ENCODE data around the gene ATG10. TPM values are rescaled to one million over a fixed set of nuclear protein-coding genes. Genes with fewer than 3 reads are reported as not detected.
"Not testable (repeated sequence)": the region's sequence is repeated elsewhere in the genome, so short reads cannot be mapped to it uniquely, and the experiment has no call there.

Gene ATG10
- total RNA-seq, 1 donor from 2014 or later, result 8.4 TPM

GRCh38 chr5:82137205-82137604, 165.4 kb downstream of the ATG10 start:
- no peak overlapping the region for H3K4me3 ChIP-seq (ENCODE audit: low read length in 3 of 3)
- H3K9ac ChIP-seq (ENCODE audit: low read depth in 1 of 3, low read length in 3 of 3), result no peak overlapping the region
- no peaks in the 10 kb centered on the region for H3K36me3 ChIP-seq (ENCODE audit: control insufficient read depth in 3 of 3, insufficient read depth in 3 of 3, low read length in 3 of 3)
- H3K9me3 ChIP-seq (ENCODE audit: control insufficient read depth in 3 of 3, low read length in 3 of 3), result no peaks in the 10 kb centered on the region
- H3K4me1 ChIP-seq (ENCODE audit: control insufficient read depth in 3 of 3, insufficient read depth in 3 of 3, low read length in 3 of 3), result no peaks in the 10 kb centered on the region
- H3K27me3 ChIP-seq (ENCODE audit: control insufficient read depth in 3 of 3, insufficient read depth in 3 of 3, low read length in 3 of 3), result no peaks in the 10 kb centered on the region
- H3K27ac ChIP-seq (ENCODE audit: low read depth, low read length), result no peak overlapping the region

GRCh38 chr5:82139837-82140236, 168.0 kb downstream of the ATG10 start:
- not testable (repeated sequence) for H3K9me3 ChIP-seq (ENCODE audit: control insufficient read depth in 3 of 3, low read length in 3 of 3); H3K36me3 ChIP-seq (ENCODE audit: control insufficient read depth in 3 of 3, insufficient read depth in 3 of 3, low read length in 3 of 3); H3K27me3 ChIP-seq (ENCODE audit: control insufficient read depth in 3 of 3, insufficient read depth in 3 of 3, low read length in 3 of 3); H3K4me1 ChIP-seq (ENCODE audit: control insufficient read depth in 3 of 3, insufficient read depth in 3 of 3, low read length in 3 of 3); H3K9ac ChIP-seq (ENCODE audit: low read depth in 1 of 3, low read length in 3 of 3); H3K27ac ChIP-seq (ENCODE audit: low read depth, low read length); H3K4me3 ChIP-seq (ENCODE audit: low read length in 3 of 3)

GRCh38 chr5:82142217-82142841, 170.5 kb downstream of the ATG10 start:
- Histone ChIP-seq H3K27ac (ENCODE audit: low read depth, low read length) (no peak overlapping the region), H3K4me3 (ENCODE audit: low read length in 3 of 3) (no peak overlapping the region), H3K27me3 (ENCODE audit: control insufficient read depth in 3 of 3, insufficient read depth in 3 of 3, low read length in 3 of 3) (no peaks in the 10 kb centered on the region), H3K4me1 (ENCODE audit: control insufficient read depth in 3 of 3, insufficient read depth in 3 of 3, low read length in 3 of 3) (no peaks in the 10 kb centered on the region), H3K9me3 (ENCODE audit: control insufficient read depth in 3 of 3, low read length in 3 of 3) (no peaks in the 10 kb centered on the region), H3K9ac (ENCODE audit: low read depth in 1 of 3, low read length in 3 of 3) (no peak overlapping the region), H3K36me3 (ENCODE audit: control insufficient read depth in 3 of 3, insufficient read depth in 3 of 3, low read length in 3 of 3) (no peaks in the 10 kb centered on the region)

- H3K4me3 ChIP-seq (ENCODE audit: low read length in 3 of 3), result no peak overlapping the region
- H3K36me3 ChIP-seq (ENCODE audit: control insufficient read depth in 3 of 3, insufficient read depth in 3 of 3, low read length in 3 of 3), result no peaks in the 10 kb centered on the region
- no peak overlapping the region for H3K9ac ChIP-seq (ENCODE audit: low read depth in 1 of 3, low read length in 3 of 3)
- H3K9me3 ChIP-seq (ENCODE audit: control insufficient read depth in 3 of 3, low read length in 3 of 3), result no peaks in the 10 kb centered on the region
- H3K27me3 ChIP-seq (ENCODE audit: control insufficient read depth in 3 of 3, insufficient read depth in 3 of 3, low read length in 3 of 3), result no peaks in the 10 kb centered on the region
- H3K4me1 ChIP-seq (ENCODE audit: control insufficient read depth in 3 of 3, insufficient read depth in 3 of 3, low read length in 3 of 3), result no peaks in the 10 kb centered on the region
- no peak overlapping the region for H3K27ac ChIP-seq (ENCODE audit: low read depth, low read length)
These were observed 171.2 kb downstream of the ATG10 start for GRCh38 chr5:82142928-82143577.

GRCh38 chr5:82147860-82148573, 176.2 kb downstream of the ATG10 start:
- Histone ChIP-seq H3K4me1 (ENCODE audit: control insufficient read depth in 3 of 3, insufficient read depth in 3 of 3, low read length in 3 of 3) (peaks cover 0 to 4% (median 0%) of the 10 kb centered on the region in 3 donors), H3K4me3 (ENCODE audit: low read length in 3 of 3) (no peak overlapping the region), H3K27ac (ENCODE audit: low read depth, low read length) (no peak overlapping the region), H3K9ac (ENCODE audit: low read depth in 1 of 3, low read length in 3 of 3) (no peak overlapping the region), H3K27me3 (ENCODE audit: control insufficient read depth in 3 of 3, insufficient read depth in 3 of 3, low read length in 3 of 3) (no peaks in the 10 kb centered on the region), H3K9me3 (ENCODE audit: control insufficient read depth in 3 of 3, low read length in 3 of 3) (no peaks in the 10 kb centered on the region), H3K36me3 (ENCODE audit: control insufficient read depth in 3 of 3, insufficient read depth in 3 of 3, low read length in 3 of 3) (no peaks in the 10 kb centered on the region)

- Histone ChIP-seq H3K4me3 (ENCODE audit: low read length in 3 of 3) (no peak overlapping the region), H3K27ac (ENCODE audit: low read depth, low read length) (no peak overlapping the region), H3K4me1 (ENCODE audit: control insufficient read depth in 3 of 3, insufficient read depth in 3 of 3, low read length in 3 of 3) (peaks cover 0 to 4% (median 0%) of the 10 kb centered on the region in 3 donors)
These were observed 177.6 kb downstream of the ATG10 start for GRCh38 chr5:82149434-82149833.

GRCh38 chr5:82150559-82150958, 178.7 kb downstream of the ATG10 start:
- H3K9me3 ChIP-seq (ENCODE audit: control insufficient read depth in 3 of 3, low read length in 3 of 3), result no peaks in the 10 kb centered on the region

More at GRCh38 chr5:82149434-82149833, 177.6 kb downstream of the ATG10 start:
- H3K27me3 ChIP-seq (ENCODE audit: control insufficient read depth in 3 of 3, insufficient read depth in 3 of 3, low read length in 3 of 3), result no peaks in the 10 kb centered on the region
- no peaks in the 10 kb centered on the region for H3K36me3 ChIP-seq (ENCODE audit: control insufficient read depth in 3 of 3, insufficient read depth in 3 of 3, low read length in 3 of 3)
- H3K9ac ChIP-seq (ENCODE audit: low read depth in 1 of 3, low read length in 3 of 3), result no peak overlapping the region
- H3K9me3 ChIP-seq (ENCODE audit: control insufficient read depth in 3 of 3, low read length in 3 of 3), result no peaks in the 10 kb centered on the region

GRCh38 chr5:82151204-82151603, 179.4 kb downstream of the ATG10 start:
- Histone ChIP-seq H3K9me3 (ENCODE audit: control insufficient read depth in 3 of 3, low read length in 3 of 3) (no peaks in the 10 kb centered on the region), H3K27me3 (ENCODE audit: control insufficient read depth in 3 of 3, insufficient read depth in 3 of 3, low read length in 3 of 3) (no peaks in the 10 kb centered on the region), H3K36me3 (ENCODE audit: control insufficient read depth in 3 of 3, insufficient read depth in 3 of 3, low read length in 3 of 3) (no peaks in the 10 kb centered on the region), H3K27ac (ENCODE audit: low read depth, low read length) (no peak overlapping the region), H3K4me3 (ENCODE audit: low read length in 3 of 3) (no peak overlapping the region), H3K9ac (ENCODE audit: low read depth in 1 of 3, low read length in 3 of 3) (no peak overlapping the region), H3K4me1 (ENCODE audit: control insufficient read depth in 3 of 3, insufficient read depth in 3 of 3, low read length in 3 of 3) (peaks cover 0 to 4% (median 0%) of the 10 kb centered on the region in 3 donors)

More at GRCh38 chr5:82150559-82150958, 178.7 kb downstream of the ATG10 start:
- Histone ChIP-seq H3K4me3 (ENCODE audit: low read length in 3 of 3) (no peak overlapping the region), H3K36me3 (ENCODE audit: control insufficient read depth in 3 of 3, insufficient read depth in 3 of 3, low read length in 3 of 3) (no peaks in the 10 kb centered on the region), H3K4me1 (ENCODE audit: control insufficient read depth in 3 of 3, insufficient read depth in 3 of 3, low read length in 3 of 3) (peaks cover 0 to 4% (median 0%) of the 10 kb centered on the region in 3 donors), H3K9ac (ENCODE audit: low read depth in 1 of 3, low read length in 3 of 3) (no peak overlapping the region), H3K27me3 (ENCODE audit: control insufficient read depth in 3 of 3, insufficient read depth in 3 of 3, low read length in 3 of 3) (no peaks in the 10 kb centered on the region), H3K27ac (ENCODE audit: low read depth, low read length) (no peak overlapping the region)

GRCh38 chr5:82151662-82152061, 179.8 kb downstream of the ATG10 start:
- H3K36me3 ChIP-seq (ENCODE audit: control insufficient read depth in 3 of 3, insufficient read depth in 3 of 3, low read length in 3 of 3), result no peaks in the 10 kb centered on the region
- H3K27me3 ChIP-seq (ENCODE audit: control insufficient read depth in 3 of 3, insufficient read depth in 3 of 3, low read length in 3 of 3), result no peaks in the 10 kb centered on the region
- no peaks in the 10 kb centered on the region for H3K9me3 ChIP-seq (ENCODE audit: control insufficient read depth in 3 of 3, low read length in 3 of 3)
- H3K9ac ChIP-seq (ENCODE audit: low read depth in 1 of 3, low read length in 3 of 3), result no peak overlapping the region
- no peak overlapping the region for H3K27ac ChIP-seq (ENCODE audit: low read depth, low read length)
- no peak overlapping the region for H3K4me3 ChIP-seq (ENCODE audit: low read length in 3 of 3)
- H3K4me1 ChIP-seq (ENCODE audit: control insufficient read depth in 3 of 3, insufficient read depth in 3 of 3, low read length in 3 of 3), result peaks cover 0 to 4% (median 0%) of the 10 kb centered on the region in 3 donors

GRCh38 chr5:82152978-82153481, 181.2 kb downstream of the ATG10 start:
- Histone ChIP-seq H3K9ac (ENCODE audit: low read depth in 1 of 3, low read length in 3 of 3) (no peak overlapping the region), H3K4me3 (ENCODE audit: low read length in 3 of 3) (no peak overlapping the region)

More at GRCh38 chr5:82152978-82153481, 181.2 kb downstream of the ATG10 start:
- Histone ChIP-seq H3K4me1 (ENCODE audit: control insufficient read depth in 3 of 3, insufficient read depth in 3 of 3, low read length in 3 of 3) (peaks cover 0 to 4% (median 0%) of the 10 kb centered on the region in 3 donors), H3K9me3 (ENCODE audit: control insufficient read depth in 3 of 3, low read length in 3 of 3) (no peaks in the 10 kb centered on the region), H3K27me3 (ENCODE audit: control insufficient read depth in 3 of 3, insufficient read depth in 3 of 3, low read length in 3 of 3) (no peaks in the 10 kb centered on the region), H3K36me3 (ENCODE audit: control insufficient read depth in 3 of 3, insufficient read depth in 3 of 3, low read length in 3 of 3) (no peaks in the 10 kb centered on the region), H3K27ac (ENCODE audit: low read depth, low read length) (no peak overlapping the region)
